ENCODE measurements around the gene HOXD3.

Gene HOXD3

GRCh38 chr2:176130147-176130956 lies 26.8 kb upstream of the HOXD3 start:
- TF ChIP-seq CTCF (conservative IDR thresholded peaks at IDR 0.05; ENCODE audit: low read depth), result no peak
- H3K27ac ChIP-seq, result peak overlapping the region; percentile 93
- DNase-seq (ENCODE audit: low spot score), result peak; percentile 49
- POLR2A ChIA-PET (ENCODE audit: low non-redundant PET), result no interaction called here
- CTCF ChIA-PET, result interaction anchor here (0.6 to 2.0 kb wide), 5 partner anchors 10 to 530 kb away, joined by 3 to 10 read pairs (median 6); no protein-coding TSS in a partner anchor

- H3K27ac ChIP-seq, result peak overlapping the region; percentile 93
- no peak for TF ChIP-seq CTCF (conservative IDR thresholded peaks at IDR 0.05; ENCODE audit: low read depth)
- ChIA-PET POLR2A (ENCODE audit: low non-redundant PET) (no interaction called here), CTCF (interaction anchor here (0.5 to 2.0 kb wide), 9 partner anchors 9 to 821 kb away, joined by 3 to 10 read pairs (median 6); no protein-coding TSS in a partner anchor)
- no peak for DNase-seq (ENCODE audit: low spot score)
Observed at GRCh38 chr2:176130957-176131847, 25.9 kb upstream of the HOXD3 start.

DNA sequence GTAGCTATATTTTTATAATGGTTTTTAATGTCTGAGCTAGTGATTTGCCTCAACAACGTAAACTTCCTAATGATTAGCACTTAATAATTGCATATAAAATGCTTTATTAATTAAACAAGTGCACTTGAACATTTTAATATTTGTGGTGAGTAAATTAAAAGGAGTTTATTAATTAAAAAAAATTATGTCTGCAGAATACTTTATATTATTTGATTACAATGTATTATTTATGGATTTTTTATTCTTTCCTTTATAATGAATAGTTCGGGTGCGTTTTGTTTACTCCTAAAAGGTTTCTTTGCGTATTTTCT lies 25.3 kb upstream of the HOXD3 start:
- POLR2A ChIA-PET (ENCODE audit: low non-redundant PET), result no interaction called here
- no peak for TF ChIP-seq CTCF (conservative IDR thresholded peaks at IDR 0.05; ENCODE audit: low read depth)
- CTCF ChIA-PET, result interaction anchor here (0.5 to 2.0 kb wide), 6 partner anchors 9 to 683 kb away, joined by 3 to 10 read pairs (median 4); no protein-coding TSS in a partner anchor
- DNase-seq (ENCODE audit: low spot score), result no peak
- H3K27ac ChIP-seq, result no peak overlapping the region

DNA sequence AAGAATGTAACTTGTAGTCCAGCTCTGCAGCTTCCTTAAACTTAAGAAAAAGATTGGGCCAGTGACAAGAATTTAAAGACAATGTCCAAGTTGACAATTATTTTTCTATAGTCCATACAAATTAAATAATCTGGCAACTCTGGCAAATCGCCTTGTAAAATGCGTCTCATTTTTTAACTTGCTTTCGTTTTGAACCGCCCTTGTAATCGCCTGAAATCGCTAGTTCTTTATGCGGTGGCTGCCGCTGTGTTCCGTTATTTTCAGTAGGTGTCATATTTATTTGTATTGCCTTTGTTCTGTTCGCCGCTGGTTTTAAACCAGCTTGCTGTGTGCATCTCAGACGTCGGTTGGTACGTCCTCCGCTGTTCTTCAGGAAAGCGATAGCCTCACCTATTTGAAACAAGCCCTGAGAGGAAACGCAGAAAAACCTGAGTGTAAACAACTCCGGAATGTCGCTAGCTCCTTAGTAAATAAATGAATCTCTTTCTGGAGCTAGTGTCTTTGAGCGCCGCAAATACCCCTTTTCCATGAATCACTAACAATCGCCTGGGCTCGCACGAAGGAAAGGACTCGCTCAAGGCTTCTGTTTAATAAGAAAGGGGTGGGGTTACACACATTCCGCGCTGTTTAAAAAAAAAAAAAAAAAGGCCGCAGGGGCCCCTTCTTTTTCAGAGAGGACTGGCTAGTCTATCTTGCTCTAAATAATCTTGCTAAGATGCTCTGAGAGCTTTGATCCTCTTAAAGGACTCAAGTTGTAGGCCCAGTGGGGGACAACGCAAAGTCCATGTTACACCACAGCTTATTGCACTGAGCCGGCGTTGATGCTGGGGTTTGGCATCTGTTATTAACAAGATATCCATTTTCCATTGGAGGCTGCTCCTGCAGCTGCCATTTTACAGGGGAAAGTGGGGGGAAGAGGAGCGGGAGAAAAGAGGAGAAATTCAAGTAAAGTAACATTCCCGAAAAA lies 24.6 kb upstream of the HOXD3 start:
- POLR2A ChIA-PET (ENCODE audit: low non-redundant PET), result no interaction called here
- DNase-seq (ENCODE audit: low spot score), result no peak
- CTCF ChIA-PET, result interaction anchor here (0.5 to 2.0 kb wide), 7 partner anchors 48 to 905 kb away, joined by 3 to 10 read pairs (median 3); no protein-coding TSS in a partner anchor

GRCh38 chr2:176133389-176133788 lies 23.7 kb upstream of the HOXD3 start:
- CTCF ChIA-PET, result interaction anchor here (1.1 to 2.0 kb wide), 3 partner anchors 322 to 520 kb away, joined by 3 to 10 read pairs (median 6); no protein-coding TSS in a partner anchor

More for the DNA sequence above, 24.6 kb upstream of the HOXD3 start:
- no peak overlapping the region for H3K27ac ChIP-seq
- TF ChIP-seq CTCF (conservative IDR thresholded peaks at IDR 0.05; ENCODE audit: low read depth), result no peak

More at GRCh38 chr2:176133389-176133788, 23.7 kb upstream of the HOXD3 start:
- POLR2A ChIA-PET (ENCODE audit: low non-redundant PET), result no interaction called here
- TF ChIP-seq CTCF (conservative IDR thresholded peaks at IDR 0.05; ENCODE audit: low read depth), result no peak
- DNase-seq (ENCODE audit: low spot score), result no peak
- H3K27ac ChIP-seq, result no peak overlapping the region

All from RWPE1 (cell line).